ENCODE measurements around the gene ZC3H12C.

DNA sequence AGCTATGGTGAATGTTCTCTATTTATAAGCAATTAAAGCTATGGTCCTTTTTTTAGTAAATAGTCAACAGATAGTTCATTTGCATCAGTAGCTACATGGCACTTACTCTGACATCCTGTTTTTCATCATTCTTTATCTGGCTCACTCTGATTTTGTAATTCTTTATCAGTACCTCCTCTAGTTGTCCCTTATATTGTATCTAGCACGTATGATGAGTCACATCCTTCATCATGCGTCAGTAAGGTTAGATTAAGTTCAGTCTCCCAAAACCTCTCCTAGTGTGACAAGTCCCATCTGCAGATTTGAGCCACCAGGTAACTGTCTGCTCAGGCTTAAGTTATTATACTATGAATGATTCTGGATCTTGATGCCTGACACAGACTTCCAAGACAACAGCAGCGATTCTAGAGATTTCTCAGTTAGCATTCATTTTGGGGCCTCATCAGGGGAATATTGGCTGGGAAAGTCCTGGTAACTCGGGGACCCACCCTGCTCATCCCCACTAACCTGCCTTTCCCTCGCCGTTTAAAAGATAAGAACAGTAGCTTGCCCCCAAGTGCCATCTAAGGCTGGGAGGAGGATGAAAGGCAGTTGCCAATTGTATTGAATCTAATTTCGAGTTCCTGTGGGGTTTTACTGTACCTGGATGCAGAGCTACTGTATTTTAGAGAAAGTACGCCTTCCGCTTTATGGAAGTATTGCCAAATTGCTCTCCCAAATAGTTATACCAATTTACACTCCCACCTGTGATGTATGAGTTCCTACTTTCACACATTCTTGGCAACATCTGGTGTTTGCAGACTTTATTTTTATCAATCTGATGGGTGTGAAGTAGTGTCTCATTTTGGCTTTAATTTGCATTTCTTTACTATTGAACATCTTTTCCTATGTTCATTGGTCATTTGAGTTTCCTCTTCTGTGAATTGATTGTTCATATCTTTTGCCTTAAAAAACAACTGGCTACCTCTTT is 55.9 kb downstream of the ZC3H12C start:
- TF ChIP-seq, protein P1, sequence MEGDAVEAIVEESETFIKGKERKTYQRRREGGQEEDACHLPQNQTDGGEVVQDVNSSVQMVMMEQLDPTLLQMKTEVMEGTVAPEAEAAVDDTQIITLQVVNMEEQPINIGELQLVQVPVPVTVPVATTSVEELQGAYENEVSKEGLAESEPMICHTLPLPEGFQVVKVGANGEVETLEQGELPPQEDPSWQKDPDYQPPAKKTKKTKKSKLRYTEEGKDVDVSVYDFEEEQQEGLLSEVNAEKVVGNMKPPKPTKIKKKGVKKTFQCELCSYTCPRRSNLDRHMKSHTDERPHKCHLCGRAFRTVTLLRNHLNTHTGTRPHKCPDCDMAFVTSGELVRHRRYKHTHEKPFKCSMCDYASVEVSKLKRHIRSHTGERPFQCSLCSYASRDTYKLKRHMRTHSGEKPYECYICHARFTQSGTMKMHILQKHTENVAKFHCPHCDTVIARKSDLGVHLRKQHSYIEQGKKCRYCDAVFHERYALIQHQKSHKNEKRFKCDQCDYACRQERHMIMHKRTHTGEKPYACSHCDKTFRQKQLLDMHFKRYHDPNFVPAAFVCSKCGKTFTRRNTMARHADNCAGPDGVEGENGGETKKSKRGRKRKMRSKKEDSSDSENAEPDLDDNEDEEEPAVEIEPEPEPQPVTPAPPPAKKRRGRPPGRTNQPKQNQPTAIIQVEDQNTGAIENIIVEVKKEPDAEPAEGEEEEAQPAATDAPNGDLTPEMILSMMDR (IDR thresholded peaks at IDR 0.05): no peak
- no peak for TF ChIP-seq POLR2A (IDR thresholded peaks at IDR 0.05)

All from Peyer's patch (tissue), 4 donors.